Measurements from ENCODE around the gene TMEM72.

DNA sequence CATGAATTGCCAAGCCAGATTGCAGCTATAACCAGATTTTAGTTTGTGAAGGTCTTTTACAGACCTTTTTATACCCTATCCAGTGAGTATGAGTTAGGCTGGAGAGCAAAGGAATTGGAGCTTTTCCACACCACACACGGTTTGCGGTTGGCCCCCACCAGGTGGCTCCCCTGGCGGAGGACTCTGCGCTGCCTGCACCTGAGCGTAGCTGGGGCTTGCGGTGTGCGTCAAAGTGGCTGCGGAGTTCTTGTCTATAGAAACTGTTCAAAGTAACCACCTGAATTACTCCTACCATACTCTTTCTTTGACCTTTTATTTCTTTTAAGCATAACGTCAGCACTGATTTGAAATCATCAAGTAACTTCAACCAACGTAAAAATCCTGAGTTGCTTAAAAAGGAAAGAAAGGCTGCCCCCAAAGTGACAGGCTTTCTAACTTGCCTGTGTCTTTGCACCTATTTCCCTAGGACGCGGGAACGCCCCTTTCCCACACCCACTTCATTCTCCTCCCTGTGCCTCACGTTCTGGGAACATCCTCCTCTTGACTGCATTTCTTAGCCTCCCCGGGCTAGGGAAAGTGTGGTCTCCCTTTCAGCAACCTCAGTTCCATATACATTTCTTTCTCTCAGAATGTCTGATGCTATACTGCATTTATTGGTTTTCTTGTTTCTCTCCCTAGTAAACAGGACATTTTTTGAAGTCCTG is 47.6 kb upstream of the TMEM72 start:
- TF ChIP-seq EZH2phosphoT487 (IDR thresholded peaks at IDR 0.05; ENCODE audit: unreplicated experiment) (no peak), EZH2 (IDR thresholded peaks at IDR 0.05; ENCODE audit: low read depth, unreplicated experiment) (no peak), CREB1 (CRISPR knock-in tag; IDR thresholded peaks at IDR 0.05; ENCODE audit: low read depth) (no peak), STAT1 (IDR thresholded peaks at IDR 0.05; ENCODE audit: unreplicated experiment) (no peak), POLR2AphosphoS5 (IDR thresholded peaks at IDR 0.05; ENCODE audit: low read depth) (no peak), JUNB (IDR thresholded peaks at IDR 0.05; ENCODE audit: unreplicated experiment) (no peak), NANOG (IDR thresholded peaks at IDR 0.05; ENCODE audit: borderline replicate concordance) (no peak)
- TF ChIP-seq, protein P1, sequence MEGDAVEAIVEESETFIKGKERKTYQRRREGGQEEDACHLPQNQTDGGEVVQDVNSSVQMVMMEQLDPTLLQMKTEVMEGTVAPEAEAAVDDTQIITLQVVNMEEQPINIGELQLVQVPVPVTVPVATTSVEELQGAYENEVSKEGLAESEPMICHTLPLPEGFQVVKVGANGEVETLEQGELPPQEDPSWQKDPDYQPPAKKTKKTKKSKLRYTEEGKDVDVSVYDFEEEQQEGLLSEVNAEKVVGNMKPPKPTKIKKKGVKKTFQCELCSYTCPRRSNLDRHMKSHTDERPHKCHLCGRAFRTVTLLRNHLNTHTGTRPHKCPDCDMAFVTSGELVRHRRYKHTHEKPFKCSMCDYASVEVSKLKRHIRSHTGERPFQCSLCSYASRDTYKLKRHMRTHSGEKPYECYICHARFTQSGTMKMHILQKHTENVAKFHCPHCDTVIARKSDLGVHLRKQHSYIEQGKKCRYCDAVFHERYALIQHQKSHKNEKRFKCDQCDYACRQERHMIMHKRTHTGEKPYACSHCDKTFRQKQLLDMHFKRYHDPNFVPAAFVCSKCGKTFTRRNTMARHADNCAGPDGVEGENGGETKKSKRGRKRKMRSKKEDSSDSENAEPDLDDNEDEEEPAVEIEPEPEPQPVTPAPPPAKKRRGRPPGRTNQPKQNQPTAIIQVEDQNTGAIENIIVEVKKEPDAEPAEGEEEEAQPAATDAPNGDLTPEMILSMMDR (conservative IDR thresholded peaks at IDR 0.05; ENCODE audit: low read depth in 2 of 2), result peak; percentile 40 to 52
- TF ChIP-seq, protein P2, sequence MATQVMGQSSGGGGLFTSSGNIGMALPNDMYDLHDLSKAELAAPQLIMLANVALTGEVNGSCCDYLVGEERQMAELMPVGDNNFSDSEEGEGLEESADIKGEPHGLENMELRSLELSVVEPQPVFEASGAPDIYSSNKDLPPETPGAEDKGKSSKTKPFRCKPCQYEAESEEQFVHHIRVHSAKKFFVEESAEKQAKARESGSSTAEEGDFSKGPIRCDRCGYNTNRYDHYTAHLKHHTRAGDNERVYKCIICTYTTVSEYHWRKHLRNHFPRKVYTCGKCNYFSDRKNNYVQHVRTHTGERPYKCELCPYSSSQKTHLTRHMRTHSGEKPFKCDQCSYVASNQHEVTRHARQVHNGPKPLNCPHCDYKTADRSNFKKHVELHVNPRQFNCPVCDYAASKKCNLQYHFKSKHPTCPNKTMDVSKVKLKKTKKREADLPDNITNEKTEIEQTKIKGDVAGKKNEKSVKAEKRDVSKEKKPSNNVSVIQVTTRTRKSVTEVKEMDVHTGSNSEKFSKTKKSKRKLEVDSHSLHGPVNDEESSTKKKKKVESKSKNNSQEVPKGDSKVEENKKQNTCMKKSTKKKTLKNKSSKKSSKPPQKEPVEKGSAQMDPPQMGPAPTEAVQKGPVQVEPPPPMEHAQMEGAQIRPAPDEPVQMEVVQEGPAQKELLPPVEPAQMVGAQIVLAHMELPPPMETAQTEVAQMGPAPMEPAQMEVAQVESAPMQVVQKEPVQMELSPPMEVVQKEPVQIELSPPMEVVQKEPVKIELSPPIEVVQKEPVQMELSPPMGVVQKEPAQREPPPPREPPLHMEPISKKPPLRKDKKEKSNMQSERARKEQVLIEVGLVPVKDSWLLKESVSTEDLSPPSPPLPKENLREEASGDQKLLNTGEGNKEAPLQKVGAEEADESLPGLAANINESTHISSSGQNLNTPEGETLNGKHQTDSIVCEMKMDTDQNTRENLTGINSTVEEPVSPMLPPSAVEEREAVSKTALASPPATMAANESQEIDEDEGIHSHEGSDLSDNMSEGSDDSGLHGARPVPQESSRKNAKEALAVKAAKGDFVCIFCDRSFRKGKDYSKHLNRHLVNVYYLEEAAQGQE (IDR thresholded peaks at IDR 0.05; ENCODE audit: unreplicated experiment), result no peak
- TF ChIP-seq, protein P3, sequence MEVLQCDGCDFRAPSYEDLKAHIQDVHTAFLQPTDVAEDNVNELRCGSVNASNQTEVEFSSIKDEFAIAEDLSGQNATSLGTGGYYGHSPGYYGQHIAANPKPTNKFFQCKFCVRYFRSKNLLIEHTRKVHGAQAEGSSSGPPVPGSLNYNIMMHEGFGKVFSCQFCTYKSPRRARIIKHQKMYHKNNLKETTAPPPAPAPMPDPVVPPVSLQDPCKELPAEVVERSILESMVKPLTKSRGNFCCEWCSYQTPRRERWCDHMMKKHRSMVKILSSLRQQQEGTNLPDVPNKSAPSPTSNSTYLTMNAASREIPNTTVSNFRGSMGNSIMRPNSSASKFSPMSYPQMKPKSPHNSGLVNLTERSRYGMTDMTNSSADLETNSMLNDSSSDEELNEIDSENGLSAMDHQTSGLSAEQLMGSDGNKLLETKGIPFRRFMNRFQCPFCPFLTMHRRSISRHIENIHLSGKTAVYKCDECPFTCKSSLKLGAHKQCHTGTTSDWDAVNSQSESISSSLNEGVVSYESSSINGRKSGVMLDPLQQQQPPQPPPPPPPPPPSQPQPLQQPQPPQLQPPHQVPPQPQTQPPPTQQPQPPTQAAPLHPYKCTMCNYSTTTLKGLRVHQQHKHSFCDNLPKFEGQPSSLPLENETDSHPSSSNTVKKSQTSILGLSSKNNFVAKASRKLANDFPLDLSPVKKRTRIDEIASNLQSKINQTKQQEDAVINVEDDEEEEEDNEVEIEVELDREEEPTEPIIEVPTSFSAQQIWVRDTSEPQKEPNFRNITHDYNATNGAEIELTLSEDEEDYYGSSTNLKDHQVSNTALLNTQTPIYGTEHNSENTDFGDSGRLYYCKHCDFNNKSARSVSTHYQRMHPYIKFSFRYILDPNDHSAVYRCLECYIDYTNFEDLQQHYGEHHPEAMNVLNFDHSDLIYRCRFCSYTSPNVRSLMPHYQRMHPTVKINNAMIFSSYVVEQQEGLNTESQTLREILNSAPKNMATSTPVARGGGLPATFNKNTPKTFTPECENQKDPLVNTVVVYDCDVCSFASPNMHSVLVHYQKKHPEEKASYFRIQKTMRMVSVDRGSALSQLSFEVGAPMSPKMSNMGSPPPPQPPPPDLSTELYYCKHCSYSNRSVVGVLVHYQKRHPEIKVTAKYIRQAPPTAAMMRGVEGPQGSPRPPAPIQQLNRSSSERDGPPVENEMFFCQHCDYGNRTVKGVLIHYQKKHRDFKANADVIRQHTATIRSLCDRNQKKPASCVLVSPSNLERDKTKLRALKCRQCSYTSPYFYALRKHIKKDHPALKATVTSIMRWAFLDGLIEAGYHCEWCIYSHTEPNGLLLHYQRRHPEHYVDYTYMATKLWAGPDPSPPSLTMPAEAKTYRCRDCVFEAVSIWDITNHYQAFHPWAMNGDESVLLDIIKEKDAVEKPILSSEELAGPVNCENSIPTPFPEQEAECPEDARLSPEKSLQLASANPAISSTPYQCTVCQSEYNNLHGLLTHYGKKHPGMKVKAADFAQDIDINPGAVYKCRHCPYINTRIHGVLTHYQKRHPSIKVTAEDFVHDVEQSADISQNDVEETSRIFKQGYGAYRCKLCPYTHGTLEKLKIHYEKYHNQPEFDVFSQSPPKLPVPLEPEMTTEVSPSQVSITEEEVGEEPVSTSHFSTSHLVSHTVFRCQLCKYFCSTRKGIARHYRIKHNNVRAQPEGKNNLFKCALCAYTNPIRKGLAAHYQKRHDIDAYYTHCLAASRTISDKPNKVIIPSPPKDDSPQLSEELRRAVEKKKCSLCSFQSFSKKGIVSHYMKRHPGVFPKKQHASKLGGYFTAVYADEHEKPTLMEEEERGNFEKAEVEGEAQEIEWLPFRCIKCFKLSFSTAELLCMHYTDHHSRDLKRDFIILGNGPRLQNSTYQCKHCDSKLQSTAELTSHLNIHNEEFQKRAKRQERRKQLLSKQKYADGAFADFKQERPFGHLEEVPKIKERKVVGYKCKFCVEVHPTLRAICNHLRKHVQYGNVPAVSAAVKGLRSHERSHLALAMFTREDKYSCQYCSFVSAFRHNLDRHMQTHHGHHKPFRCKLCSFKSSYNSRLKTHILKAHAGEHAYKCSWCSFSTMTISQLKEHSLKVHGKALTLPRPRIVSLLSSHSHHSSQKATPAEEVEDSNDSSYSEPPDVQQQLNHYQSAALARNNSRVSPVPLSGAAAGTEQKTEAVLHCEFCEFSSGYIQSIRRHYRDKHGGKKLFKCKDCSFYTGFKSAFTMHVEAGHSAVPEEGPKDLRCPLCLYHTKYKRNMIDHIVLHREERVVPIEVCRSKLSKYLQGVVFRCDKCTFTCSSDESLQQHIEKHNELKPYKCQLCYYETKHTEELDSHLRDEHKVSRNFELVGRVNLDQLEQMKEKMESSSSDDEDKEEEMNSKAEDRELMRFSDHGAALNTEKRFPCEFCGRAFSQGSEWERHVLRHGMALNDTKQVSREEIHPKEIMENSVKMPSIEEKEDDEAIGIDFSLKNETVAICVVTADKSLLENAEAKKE (CRISPR knock-in tag; IDR thresholded peaks at IDR 0.05), result no peak

Measured in GM23338 (cell line).